ENCODE measurements around the gene COL18A1.

DNA sequence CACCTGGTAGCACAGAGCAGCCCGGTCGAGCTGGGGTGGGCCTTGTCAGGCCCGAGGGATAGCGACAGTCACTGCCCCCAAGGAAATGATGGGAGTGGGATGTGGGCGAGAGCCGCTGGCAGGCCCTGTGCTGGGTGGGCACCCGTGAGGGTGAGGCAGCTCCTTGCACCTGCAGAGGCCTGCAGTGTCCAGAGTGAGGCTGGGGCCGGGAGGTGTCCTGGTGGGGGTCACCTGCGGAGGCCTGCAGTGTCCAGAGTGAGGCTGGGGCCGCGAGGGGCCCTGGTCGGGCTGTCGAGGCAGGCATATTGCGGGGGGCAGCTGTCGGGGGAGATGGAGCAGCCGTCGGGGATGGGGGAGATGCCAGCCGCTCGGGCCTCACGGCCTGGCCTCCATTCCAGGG, 87.8 kb downstream of the COL18A1 start:
- TF ChIP-seq, protein P1, sequence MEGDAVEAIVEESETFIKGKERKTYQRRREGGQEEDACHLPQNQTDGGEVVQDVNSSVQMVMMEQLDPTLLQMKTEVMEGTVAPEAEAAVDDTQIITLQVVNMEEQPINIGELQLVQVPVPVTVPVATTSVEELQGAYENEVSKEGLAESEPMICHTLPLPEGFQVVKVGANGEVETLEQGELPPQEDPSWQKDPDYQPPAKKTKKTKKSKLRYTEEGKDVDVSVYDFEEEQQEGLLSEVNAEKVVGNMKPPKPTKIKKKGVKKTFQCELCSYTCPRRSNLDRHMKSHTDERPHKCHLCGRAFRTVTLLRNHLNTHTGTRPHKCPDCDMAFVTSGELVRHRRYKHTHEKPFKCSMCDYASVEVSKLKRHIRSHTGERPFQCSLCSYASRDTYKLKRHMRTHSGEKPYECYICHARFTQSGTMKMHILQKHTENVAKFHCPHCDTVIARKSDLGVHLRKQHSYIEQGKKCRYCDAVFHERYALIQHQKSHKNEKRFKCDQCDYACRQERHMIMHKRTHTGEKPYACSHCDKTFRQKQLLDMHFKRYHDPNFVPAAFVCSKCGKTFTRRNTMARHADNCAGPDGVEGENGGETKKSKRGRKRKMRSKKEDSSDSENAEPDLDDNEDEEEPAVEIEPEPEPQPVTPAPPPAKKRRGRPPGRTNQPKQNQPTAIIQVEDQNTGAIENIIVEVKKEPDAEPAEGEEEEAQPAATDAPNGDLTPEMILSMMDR (IDR thresholded peaks at IDR 0.05; ENCODE audit: low read depth, low read length) = no peak
- TF ChIP-seq EZH2phosphoT487 (IDR thresholded peaks at IDR 0.05; ENCODE audit: low read depth) = no peak

Measured in OCI-LY3 (cell line).